ENCODE data around the gene FAM151A.

DNA sequence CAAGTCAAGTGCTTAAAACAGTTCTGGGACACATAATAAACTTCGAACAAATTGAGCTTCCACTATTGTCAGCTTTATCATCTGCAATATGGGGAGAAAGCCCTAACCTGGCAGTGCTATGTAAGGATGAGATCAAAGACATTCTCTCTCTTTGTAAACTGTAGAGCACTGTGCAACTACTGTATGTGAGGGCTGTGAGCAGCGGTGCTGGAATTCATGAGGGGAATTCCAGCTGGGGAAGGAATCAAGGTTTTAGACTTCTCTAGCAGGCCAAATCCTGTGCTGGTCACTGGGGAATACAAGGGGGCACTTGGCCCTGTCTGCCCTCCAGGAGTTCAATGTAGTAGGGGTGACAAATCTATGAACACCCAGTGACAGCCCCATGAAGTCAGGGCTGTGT lies 9.3 kb downstream of the FAM151A start:
- TF ChIP-seq EP300 (IDR thresholded peaks at IDR 0.05) (no peak), POLR2A (IDR thresholded peaks at IDR 0.05) (no peak), POLR2AphosphoS5 (IDR thresholded peaks at IDR 0.05) (no peak)
- TF ChIP-seq, protein P1, sequence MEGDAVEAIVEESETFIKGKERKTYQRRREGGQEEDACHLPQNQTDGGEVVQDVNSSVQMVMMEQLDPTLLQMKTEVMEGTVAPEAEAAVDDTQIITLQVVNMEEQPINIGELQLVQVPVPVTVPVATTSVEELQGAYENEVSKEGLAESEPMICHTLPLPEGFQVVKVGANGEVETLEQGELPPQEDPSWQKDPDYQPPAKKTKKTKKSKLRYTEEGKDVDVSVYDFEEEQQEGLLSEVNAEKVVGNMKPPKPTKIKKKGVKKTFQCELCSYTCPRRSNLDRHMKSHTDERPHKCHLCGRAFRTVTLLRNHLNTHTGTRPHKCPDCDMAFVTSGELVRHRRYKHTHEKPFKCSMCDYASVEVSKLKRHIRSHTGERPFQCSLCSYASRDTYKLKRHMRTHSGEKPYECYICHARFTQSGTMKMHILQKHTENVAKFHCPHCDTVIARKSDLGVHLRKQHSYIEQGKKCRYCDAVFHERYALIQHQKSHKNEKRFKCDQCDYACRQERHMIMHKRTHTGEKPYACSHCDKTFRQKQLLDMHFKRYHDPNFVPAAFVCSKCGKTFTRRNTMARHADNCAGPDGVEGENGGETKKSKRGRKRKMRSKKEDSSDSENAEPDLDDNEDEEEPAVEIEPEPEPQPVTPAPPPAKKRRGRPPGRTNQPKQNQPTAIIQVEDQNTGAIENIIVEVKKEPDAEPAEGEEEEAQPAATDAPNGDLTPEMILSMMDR (IDR thresholded peaks at IDR 0.05), result no peak
